Vagina (tissue), 2 donors: ENCODE data around the gene TGFA. TPM values are rescaled to one million over a fixed set of nuclear protein-coding genes. Genes with fewer than 3 reads are reported as not detected.

Source experiments
- DNase-seq, 2 donors: peaks; one replicate each; pipeline ENCODE4 v3.0.0-alpha.2; 2017; ENCODE audit errors: extremely low spot score in 2 of 2
- H3K27ac ChIP-seq: fragments of 200-600 bp; sonication (generic); one replicate; pipeline ENCODE4 v1.5.1; 2019
- H3K27me3 ChIP-seq: fragments of 200-600 bp; sonication (generic); one replicate; pipeline ENCODE4 v1.5.1; 2019
- H3K36me3 ChIP-seq, 2 donors: fragments of 200-600 bp; sonication (generic); one replicate each; pipeline ENCODE4 v1.5.1; 2017 to 2019
- H3K4me1 ChIP-seq: fragments of 200-600 bp; sonication (generic); one replicate; pipeline ENCODE4 v1.5.1; 2019
- H3K4me3 ChIP-seq, 2 donors: fragments of 200-600 bp; sonication (generic); 1 replicate in 1 of 2; 2 replicates in 1 of 2; pipeline ENCODE4 v1.5.1; 2016 to 2019
- H3K9me3 ChIP-seq: fragments of 200-600 bp; sonication (generic); one replicate; pipeline ENCODE4 v1.5.1; 2019
- CTCF ChIP-seq, 3 experiments: fragments of 450-650 bp in 2 of 3; fragments of 200-600 bp in 1 of 3; sonication (generic) in 1 of 3; IDR thresholded peaks; one replicate each; pipeline ENCODE4 v1.5.1; 2017 to 2019; ENCODE audit warnings: antibody characterized with exemption in 3 of 3, mild to moderate bottlenecking in 2 of 3, moderate library complexity in 2 of 3
- POLR2A ChIP-seq, 2 donors: fragments of 450-650 bp; IDR thresholded peaks; one replicate each; pipeline ENCODE4 v1.6.1; 2017; ENCODE audit warnings: antibody characterized with exemption in 2 of 2, mild to moderate bottlenecking in 2 of 2, moderate library complexity in 2 of 2
- POLR2AphosphoS5 ChIP-seq, 2 donors: sonication (generic); formaldehyde crosslinking; IDR thresholded peaks; one replicate each; pipeline ENCODE4 v1.9.0; 2017; ENCODE audit warnings: antibody characterized with exemption in 2 of 2, mild to moderate bottlenecking in 2 of 2, low read depth in 1 of 2; ENCODE audit not compliant: insufficient read depth in 1 of 2
- intact Hi-C: fragments of 100-400 bp; cut with DNase I; formaldehyde crosslinking; loops from one replicate; pipeline ENCODE4 v1.15.1; 2023
- total RNA-seq: library from RNA; depleted of rRNA; stranded (reverse); fragments of >200 nt; gene quantifications from one replicate; pipeline ENCODE4 v1.2.3, GENCODE V29; 2016

The TGFA gene
- total RNA-seq, 1 donor from 2014 or later = 27.7 TPM

- H3K4me3 ChIP-seq = no peak overlapping the region
- DNase-seq = peak in 1 of 2 donors; percentile 20
- H3K27me3 ChIP-seq = no peaks in the 10 kb centered on the region
- no peak overlapping the region for H3K27ac ChIP-seq
- intact Hi-C loops = no loop called here
- H3K36me3 ChIP-seq = no peaks in the 10 kb centered on the region
- H3K9me3 ChIP-seq = no peaks in the 10 kb centered on the region
- H3K4me1 ChIP-seq = no peaks in the 10 kb centered on the region
- TF ChIP-seq POLR2A (IDR thresholded peaks at IDR 0.05) = no peak
- no peak for TF ChIP-seq CTCF (IDR thresholded peaks at IDR 0.05)
- no peak for TF ChIP-seq POLR2AphosphoS5 (IDR thresholded peaks at IDR 0.05; ENCODE audit: insufficient read depth in 1 of 2, low read depth in 1 of 2)
Observed at GRCh38 chr2:70474256-70474848, 79.3 kb downstream of the TGFA start.

- no peaks in the 10 kb centered on the region for H3K36me3 ChIP-seq
- H3K27me3 ChIP-seq = no peaks in the 10 kb centered on the region
- TF ChIP-seq POLR2AphosphoS5 (IDR thresholded peaks at IDR 0.05; ENCODE audit: insufficient read depth in 1 of 2, low read depth in 1 of 2) (no peak), POLR2A (IDR thresholded peaks at IDR 0.05) (no peak), CTCF (IDR thresholded peaks at IDR 0.05) (no peak)
- peak in 1 of 2 donors; percentile 56 for DNase-seq
- H3K9me3 ChIP-seq = no peaks in the 10 kb centered on the region
- H3K27ac ChIP-seq = no peak overlapping the region
- intact Hi-C loops = no loop called here
- no peaks in the 10 kb centered on the region for H3K4me1 ChIP-seq
- no peak overlapping the region for H3K4me3 ChIP-seq
Observed at GRCh38 chr2:70473101-70473722, 80.4 kb downstream of the TGFA start.

GRCh38 chr2:70472221-70472890 is 81.3 kb downstream of the TGFA start:
- Histone ChIP-seq H3K4me1 (no peaks in the 10 kb centered on the region), H3K36me3 (no peaks in the 10 kb centered on the region), H3K27me3 (no peaks in the 10 kb centered on the region), H3K27ac (no peak overlapping the region), H3K4me3 (no peak overlapping the region), H3K9me3 (no peaks in the 10 kb centered on the region)
- peak in 1 of 2 donors; percentile 54 for DNase-seq
- TF ChIP-seq POLR2A (IDR thresholded peaks at IDR 0.05) (no peak), POLR2AphosphoS5 (IDR thresholded peaks at IDR 0.05; ENCODE audit: insufficient read depth in 1 of 2, low read depth in 1 of 2) (no peak), CTCF (IDR thresholded peaks at IDR 0.05) (no peak)
- intact Hi-C loops = no loop called here

- intact Hi-C loops = no loop called here
- Histone ChIP-seq H3K36me3 (no peaks in the 10 kb centered on the region), H3K27ac (no peak overlapping the region), H3K9me3 (no peaks in the 10 kb centered on the region), H3K27me3 (no peaks in the 10 kb centered on the region), H3K4me1 (no peaks in the 10 kb centered on the region), H3K4me3 (no peak overlapping the region)
- TF ChIP-seq POLR2A (IDR thresholded peaks at IDR 0.05) = no peak
- no peak for TF ChIP-seq CTCF (IDR thresholded peaks at IDR 0.05)
- no peak for TF ChIP-seq POLR2AphosphoS5 (IDR thresholded peaks at IDR 0.05; ENCODE audit: insufficient read depth in 1 of 2, low read depth in 1 of 2)
- DNase-seq = peak in 1 of 2 donors; percentile 65
Observed at GRCh38 chr2:70471129-70471528, 82.5 kb downstream of the TGFA start.

- TF ChIP-seq POLR2A (IDR thresholded peaks at IDR 0.05) (no peak), CTCF (IDR thresholded peaks at IDR 0.05) (no peak), POLR2AphosphoS5 (IDR thresholded peaks at IDR 0.05; ENCODE audit: insufficient read depth in 1 of 2, low read depth in 1 of 2) (no peak)
- Histone ChIP-seq H3K27me3 (no peaks in the 10 kb centered on the region), H3K4me3 (no peak overlapping the region), H3K36me3 (no peaks in the 10 kb centered on the region), H3K27ac (no peak overlapping the region), H3K4me1 (no peaks in the 10 kb centered on the region), H3K9me3 (no peaks in the 10 kb centered on the region)
- intact Hi-C loops = no loop called here
- peak in 1 of 2 donors; percentile 42 for DNase-seq
Observed at GRCh38 chr2:70469961-70470360, 83.7 kb downstream of the TGFA start.
